ENCODE measurements around the gene UBE2H. TPM values are rescaled to one million over a fixed set of nuclear protein-coding genes. Genes with fewer than 3 reads are reported as not detected.

Gene UBE2H
- total RNA-seq, 1 experiment from 2014 or later: 75.1 TPM

DNA sequence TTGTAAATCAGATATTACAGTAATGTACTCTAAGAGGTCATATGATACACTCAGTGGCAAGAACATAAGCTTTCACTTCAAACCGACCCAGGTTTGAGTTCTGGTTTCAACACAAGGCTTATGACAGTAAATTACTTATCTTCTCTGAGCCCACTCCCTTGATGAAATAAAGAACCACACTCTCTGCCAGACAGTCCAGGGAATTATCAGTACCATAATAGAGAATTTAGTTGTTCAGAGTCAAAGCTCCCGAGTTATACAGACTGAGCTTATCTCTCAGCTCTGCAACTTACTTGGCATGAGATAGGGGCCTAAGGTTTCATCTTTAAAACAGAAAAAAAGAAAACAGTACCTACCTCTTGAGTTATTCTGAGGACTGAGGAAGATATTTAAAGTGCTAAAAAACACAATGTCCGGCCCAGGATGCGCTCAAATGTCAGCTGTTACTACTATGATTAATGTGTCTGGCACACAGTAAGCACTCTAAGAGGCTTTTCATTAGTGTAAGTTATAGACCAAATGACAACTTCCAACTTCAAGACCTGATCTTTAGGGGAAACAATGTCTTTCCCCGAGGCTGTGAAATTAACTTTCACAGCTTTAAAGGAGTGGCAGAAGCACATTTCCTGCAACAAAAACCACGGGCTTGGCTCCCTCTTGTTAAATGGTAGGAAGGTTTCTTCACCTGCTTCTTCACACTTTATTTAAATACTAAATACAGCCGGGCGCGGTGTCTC, 38.1 kb downstream of the UBE2H start:
- H3K23ac ChIP-seq (ENCODE audit: insufficient read length, low read depth, low read length): no peak overlapping the region
- no peak overlapping the region for H4K5ac ChIP-seq (ENCODE audit: insufficient read length, low read depth, low read length)
- H3K27ac ChIP-seq (ENCODE audit: insufficient read length, low read depth, low read length): no peak overlapping the region
- H3T11ph ChIP-seq (ENCODE audit: low read length): no peak overlapping the region
- H3K4ac ChIP-seq (ENCODE audit: low read depth, low read length): no peak overlapping the region
- Mint-ChIP-seq H3K4me3 (no peak overlapping the region), H3K27me3 (ENCODE audit: low read depth) (no peaks in the 10 kb centered on the region), H3K4me1 (peaks cover 32 to 33% of the 10 kb centered on the region in 2 experiments), H3K9me3 (no peaks in the 10 kb centered on the region), H3K27ac (no peak overlapping the region; a peak in 1 of 7 replicates), H3K36me3 (ENCODE audit: insufficient read depth in 1 of 3, low read depth in 3 of 3) (peaks cover 14 to 35% (median 23%) of the 10 kb centered on the region in 3 experiments)
- H4K20me1 ChIP-seq (ENCODE audit: control insufficient read depth, insufficient read depth, insufficient read length): no peaks in the 10 kb centered on the region
- H3K4me1 ChIP-seq (ENCODE audit: insufficient read depth, low read length): peaks cover 3% of the 10 kb centered on the region; the same call in 1 of the 2 replicates
- no peak overlapping the region for H2BK20ac ChIP-seq (ENCODE audit: low read depth, low read length, poor library complexity, severe bottlenecking)
- H3K4me2 ChIP-seq (ENCODE audit: insufficient read depth, insufficient read length, low read length): no peak overlapping the region
- peaks cover 14% of the 10 kb centered on the region for H3K79me1 ChIP-seq (ENCODE audit: insufficient read depth, low read depth, low read length, poor library complexity, severe bottlenecking)
- no peak overlapping the region for H3K14ac ChIP-seq (ENCODE audit: insufficient read depth, low read length)
- H3K27me3 ChIP-seq (ENCODE audit: insufficient read depth, low read length): no peaks in the 10 kb centered on the region
- H3K18ac ChIP-seq (ENCODE audit: insufficient read length, low read depth, low read length): no peak overlapping the region
- H4K8ac ChIP-seq (replicated peaks; ENCODE audit: insufficient read length, low read depth, low read length): no peak overlapping the region
- H3K79me2 ChIP-seq (ENCODE audit: insufficient read depth, low read length): peaks cover 12% of the 10 kb centered on the region; the same call in 1 of the 2 replicates
- TF ChIP-seq CTCF (conservative IDR thresholded peaks at IDR 0.05): no peak
- H4K91ac ChIP-seq (ENCODE audit: insufficient read length, low read depth, low read length): no peak overlapping the region
- no peak overlapping the region for H3K9ac ChIP-seq (ENCODE audit: extremely low read depth, insufficient read length, low read length)
- no peak overlapping the region for H3K56ac ChIP-seq (ENCODE audit: insufficient read length, low read depth, low read length)
- no peak overlapping the region for H2BK5ac ChIP-seq (ENCODE audit: insufficient read length, low read length)
- H2BK120ac ChIP-seq (ENCODE audit: low read depth, low read length, poor library complexity, severe bottlenecking): no peak overlapping the region
- H3K23me2 ChIP-seq (ENCODE audit: insufficient read length, low read depth, low read length, poor library complexity, severe bottlenecking): no peaks in the 10 kb centered on the region
- no peak overlapping the region for H2AFZ ChIP-seq (ENCODE audit: low read length)
- no CpG with 5 or more reads among the region's 9 CpGs for WGBS (ENCODE audit: extremely low coverage, insufficient read length, low lambda C conversion rate)
- no peak overlapping the region for H2BK12ac ChIP-seq (ENCODE audit: insufficient read length, low read depth, low read length)
- no peak overlapping the region for H2BK15ac ChIP-seq (ENCODE audit: low read depth, low read length)
- DNase-seq: no peak
- H2AK5ac ChIP-seq (ENCODE audit: insufficient read length, low read length): no peak overlapping the region
- no peaks in the 10 kb centered on the region for H3K9me3 ChIP-seq (ENCODE audit: control insufficient read depth, low read depth, low read length)
